ENCODE measurements around the gene HIBADH. TPM values are rescaled to one million over a fixed set of nuclear protein-coding genes. Genes with fewer than 3 reads are reported as not detected.

HIBADH gene
- total and polyA plus RNA-seq, 10 donors, result 12.4 to 38.6 (median 22.6) TPM

DNA sequence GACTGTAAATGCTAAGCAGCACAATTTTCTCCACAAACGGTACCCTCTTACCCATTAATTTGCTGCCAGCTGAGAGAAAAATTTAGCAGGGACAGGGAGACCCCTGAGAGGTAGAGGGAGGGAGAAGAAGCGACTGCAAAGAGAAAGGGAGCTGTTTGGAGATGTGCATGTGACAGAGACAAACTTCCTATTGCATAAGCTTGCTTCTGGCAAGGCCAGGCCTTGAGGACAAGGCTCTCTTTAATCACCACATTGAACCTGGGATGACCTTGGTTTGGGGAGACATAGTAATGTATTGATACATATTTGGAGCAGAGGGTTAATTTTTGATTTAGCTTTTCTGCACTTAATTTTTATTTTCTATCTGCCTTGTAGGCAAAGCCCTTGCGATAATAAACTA, 31.1 kb upstream of the HIBADH start:
- Histone ChIP-seq H3K36me3 (no peaks in the 10 kb centered on the region), H3K4me3 (no peak overlapping the region), H3K27ac (peak overlapping the region in 2 of 8 donors; percentile 3 to 20), H3K27me3 (replicated peaks in 1 of 7) (no peaks in the 10 kb centered on the region), H3K9me3 (no peaks in the 10 kb centered on the region), H3K4me1 (peaks cover 0 to 26% (median 11%) of the 10 kb centered on the region in 6 donors)
- 67 to 76% (median 74%) methylated on average over 3 of the region's 3 CpGs for WGBS, 5 donors
- intact Hi-C loops (cut with DNase I; ENCODE audit: low total_unique reads), result no loop called here
- TF ChIP-seq POLR2AphosphoS5 (IDR thresholded peaks at IDR 0.05), result no peak
- DNase-seq, result no peak

DNA sequence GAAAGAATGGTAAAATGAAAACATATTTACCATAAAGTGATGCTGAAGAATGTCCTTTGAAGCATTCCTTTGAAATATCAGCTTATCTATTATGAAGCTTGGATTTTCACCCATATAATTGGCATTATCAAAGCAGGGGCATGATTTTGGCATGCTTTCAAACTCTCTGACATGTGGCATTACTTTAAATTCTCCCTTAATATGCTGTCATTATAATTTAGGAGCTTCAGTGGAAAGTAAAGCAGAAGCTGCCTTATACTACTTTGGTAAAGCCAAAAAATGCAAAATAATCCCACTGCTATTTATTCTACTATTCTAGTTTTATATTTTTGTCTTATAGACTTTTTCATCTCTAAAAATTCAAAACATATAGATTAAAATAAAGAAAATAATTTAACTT, 28.0 kb upstream of the HIBADH start:
- H3K36me3 ChIP-seq, result no peaks in the 10 kb centered on the region
- no peak overlapping the region for H3K27ac ChIP-seq
- intact Hi-C loops (cut with DNase I; ENCODE audit: low total_unique reads), result no loop called here
- no peaks in the 10 kb centered on the region for H3K27me3 ChIP-seq (replicated peaks in 1 of 7)
- H3K4me1 ChIP-seq, result peaks cover 0 to 8% (median 0%) of the 10 kb centered on the region in 6 donors
- no peak overlapping the region for H3K4me3 ChIP-seq
- DNase-seq, result no peak
- TF ChIP-seq, protein P1, sequence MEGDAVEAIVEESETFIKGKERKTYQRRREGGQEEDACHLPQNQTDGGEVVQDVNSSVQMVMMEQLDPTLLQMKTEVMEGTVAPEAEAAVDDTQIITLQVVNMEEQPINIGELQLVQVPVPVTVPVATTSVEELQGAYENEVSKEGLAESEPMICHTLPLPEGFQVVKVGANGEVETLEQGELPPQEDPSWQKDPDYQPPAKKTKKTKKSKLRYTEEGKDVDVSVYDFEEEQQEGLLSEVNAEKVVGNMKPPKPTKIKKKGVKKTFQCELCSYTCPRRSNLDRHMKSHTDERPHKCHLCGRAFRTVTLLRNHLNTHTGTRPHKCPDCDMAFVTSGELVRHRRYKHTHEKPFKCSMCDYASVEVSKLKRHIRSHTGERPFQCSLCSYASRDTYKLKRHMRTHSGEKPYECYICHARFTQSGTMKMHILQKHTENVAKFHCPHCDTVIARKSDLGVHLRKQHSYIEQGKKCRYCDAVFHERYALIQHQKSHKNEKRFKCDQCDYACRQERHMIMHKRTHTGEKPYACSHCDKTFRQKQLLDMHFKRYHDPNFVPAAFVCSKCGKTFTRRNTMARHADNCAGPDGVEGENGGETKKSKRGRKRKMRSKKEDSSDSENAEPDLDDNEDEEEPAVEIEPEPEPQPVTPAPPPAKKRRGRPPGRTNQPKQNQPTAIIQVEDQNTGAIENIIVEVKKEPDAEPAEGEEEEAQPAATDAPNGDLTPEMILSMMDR (IDR thresholded peaks at IDR 0.05 in 8 of 11, conservative IDR thresholded peaks at IDR 0.05 in 3 of 11), result no peak
- TF ChIP-seq POLR2A (IDR thresholded peaks at IDR 0.05) (no peak), POLR2AphosphoS5 (IDR thresholded peaks at IDR 0.05) (no peak)
- H3K9me3 ChIP-seq, result peaks cover 0 to 8% (median 0%) of the 10 kb centered on the region in 8 donors

DNA sequence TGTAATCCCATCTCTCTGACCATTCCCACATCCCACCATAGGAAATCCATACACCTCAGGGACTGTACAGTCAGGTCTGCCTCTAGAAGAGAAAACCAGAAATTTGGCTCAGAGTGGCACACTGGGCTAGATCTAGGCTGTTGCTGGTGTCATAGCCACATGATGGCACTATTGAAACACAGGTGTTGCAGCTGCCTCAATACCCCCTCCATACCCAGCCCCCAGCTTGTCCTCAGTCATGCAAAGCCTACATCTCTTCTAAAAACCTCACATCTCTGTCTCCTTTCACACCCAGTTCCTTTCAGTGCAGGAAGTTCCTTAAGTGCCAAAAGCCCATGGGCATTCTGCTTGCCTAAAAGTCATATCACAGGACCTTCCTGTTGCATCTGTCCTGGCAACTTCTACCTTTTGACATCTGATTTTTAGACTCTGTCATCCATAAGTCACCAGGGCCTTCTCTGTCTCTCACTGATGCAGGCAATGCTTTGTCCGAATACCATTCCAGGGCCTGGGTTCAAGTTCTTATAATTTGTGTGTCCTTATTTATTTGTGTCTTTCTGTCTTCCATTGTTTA, 27.0 kb upstream of the HIBADH start:
- Histone ChIP-seq H3K27me3 (replicated peaks in 1 of 7) (no peaks in the 10 kb centered on the region), H3K4me3 (no peak overlapping the region), H3K27ac (no peak overlapping the region), H3K4me1 (peaks cover 0 to 8% (median 0%) of the 10 kb centered on the region in 6 donors), H3K9me3 (peaks cover 0 to 8% (median 0%) of the 10 kb centered on the region in 8 donors), H3K36me3 (no peaks in the 10 kb centered on the region)
- WGBS, 5 donors, result 86 to 100% (median 94%) methylated on average over 1 of the region's 1 CpG
- no peak for DNase-seq
- intact Hi-C loops (cut with DNase I; ENCODE audit: low total_unique reads), result no loop called here
- TF ChIP-seq POLR2AphosphoS5 (IDR thresholded peaks at IDR 0.05) (no peak), POLR2A (IDR thresholded peaks at IDR 0.05) (no peak)
- TF ChIP-seq, protein P1 (IDR thresholded peaks at IDR 0.05 in 8 of 11, conservative IDR thresholded peaks at IDR 0.05 in 3 of 11), result peak in 4 of 11 experiments; percentile 13 to 35 (median 21)

DNA sequence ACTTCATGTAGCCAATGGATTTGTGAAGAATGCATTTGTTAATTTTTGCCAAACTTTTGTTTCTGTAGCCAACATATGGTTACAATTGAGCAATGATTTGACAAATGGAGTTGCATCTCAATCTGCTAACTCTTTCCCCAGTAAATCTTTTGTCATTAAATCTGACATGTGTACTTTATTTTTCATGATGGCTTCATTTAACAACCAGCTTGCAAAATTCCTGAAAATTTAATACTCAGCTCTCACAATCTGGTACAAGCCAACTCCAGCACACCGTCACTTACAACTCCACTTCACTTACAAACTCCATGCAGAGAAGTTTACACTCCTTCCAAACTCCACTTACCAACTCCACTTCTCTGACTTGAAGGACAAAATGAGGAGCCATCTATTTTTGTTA, 26.5 kb upstream of the HIBADH start:
- no peak for DNase-seq
- H3K4me3 ChIP-seq, result no peak overlapping the region
- H3K36me3 ChIP-seq, result no peaks in the 10 kb centered on the region
- no peak overlapping the region for H3K27ac ChIP-seq
- no peaks in the 10 kb centered on the region for H3K27me3 ChIP-seq (replicated peaks in 1 of 7)
- intact Hi-C loops (cut with DNase I; ENCODE audit: low total_unique reads), result no loop called here
- TF ChIP-seq, protein P1 (IDR thresholded peaks at IDR 0.05 in 8 of 11, conservative IDR thresholded peaks at IDR 0.05 in 3 of 11), result no peak
- TF ChIP-seq POLR2A (IDR thresholded peaks at IDR 0.05), result no peak
- H3K9me3 ChIP-seq, result peaks cover 0 to 8% (median 0%) of the 10 kb centered on the region in 8 donors
- WGBS, 5 donors, result 80 to 90% (median 85%) methylated on average over 1 of the region's 1 CpG
- H3K4me1 ChIP-seq, result peaks cover 0 to 6% (median 0%) of the 10 kb centered on the region in 6 donors
